HG02798 (cell line): Measurements from ENCODE around the gene VWC2.

Experiments
- ATAC-seq: cut with Tn5 transposase; IDR thresholded peaks from one replicate; pipeline ENCODE4 v1.9.1; 2021; ENCODE audit warnings: mild to moderate bottlenecking; ENCODE audit not compliant: unreplicated experiment, poor library complexity

VWC2 gene

DNA sequence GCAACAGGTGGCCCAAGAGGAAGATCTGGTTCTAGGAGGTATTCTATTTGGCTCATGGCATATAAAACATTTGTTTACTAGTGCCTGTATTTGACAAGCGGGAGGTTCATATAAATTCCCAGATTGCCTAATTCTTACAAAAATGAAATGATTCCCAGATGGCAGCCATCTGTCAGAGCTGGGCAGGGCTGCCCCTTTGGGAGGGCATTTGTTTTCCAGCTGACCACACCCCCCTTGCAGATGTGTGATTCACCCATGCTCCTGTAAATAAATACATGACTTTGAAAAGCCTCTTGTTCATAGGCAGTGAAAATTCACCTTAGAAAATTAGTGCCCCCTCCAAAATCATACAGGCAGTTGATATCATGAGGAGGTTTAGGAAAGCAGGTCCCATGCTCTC, 8.6 kb downstream of the VWC2 start:
- ATAC-seq, result no peak

DNA sequence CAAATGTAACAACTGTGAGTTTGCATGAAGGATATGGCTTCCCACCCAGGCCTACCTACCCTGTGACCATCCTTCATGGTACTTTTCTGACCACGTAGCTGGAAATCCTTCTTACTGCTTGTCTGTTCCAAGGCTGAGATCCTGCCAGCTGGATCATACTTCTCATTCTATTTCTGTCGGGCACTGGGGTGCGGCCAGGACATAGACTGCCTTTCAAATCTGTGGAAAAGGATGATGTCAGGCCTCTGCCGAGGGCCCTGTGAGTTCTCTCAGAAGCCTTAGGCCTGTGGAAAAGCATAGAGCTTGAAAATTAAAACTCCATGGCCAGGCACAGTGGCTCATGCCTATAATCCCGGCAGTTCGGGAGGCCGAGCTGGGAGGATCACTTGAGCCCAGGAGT, 10.0 kb downstream of the VWC2 start:
- no peak for ATAC-seq

DNA sequence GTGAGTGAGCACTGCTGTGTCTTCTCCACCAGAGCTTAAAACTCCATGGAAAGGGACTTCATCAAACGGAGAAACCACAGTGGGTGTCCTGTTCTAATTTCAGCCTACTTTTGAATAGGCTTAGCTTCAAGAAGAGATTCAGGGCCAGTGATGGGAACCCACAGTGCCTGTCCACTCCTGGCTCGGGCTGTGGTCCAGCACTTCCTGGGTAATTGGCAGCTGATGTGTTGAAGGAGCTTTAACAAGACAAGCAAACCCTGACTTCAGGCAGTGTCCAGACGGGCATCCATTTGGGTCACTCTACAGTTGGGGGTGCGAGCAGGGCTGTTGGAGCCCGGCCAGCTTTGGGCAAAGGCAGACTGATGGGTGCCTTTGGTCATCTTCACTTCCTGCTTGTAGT, 14.5 kb downstream of the VWC2 start:
- no peak for ATAC-seq

DNA sequence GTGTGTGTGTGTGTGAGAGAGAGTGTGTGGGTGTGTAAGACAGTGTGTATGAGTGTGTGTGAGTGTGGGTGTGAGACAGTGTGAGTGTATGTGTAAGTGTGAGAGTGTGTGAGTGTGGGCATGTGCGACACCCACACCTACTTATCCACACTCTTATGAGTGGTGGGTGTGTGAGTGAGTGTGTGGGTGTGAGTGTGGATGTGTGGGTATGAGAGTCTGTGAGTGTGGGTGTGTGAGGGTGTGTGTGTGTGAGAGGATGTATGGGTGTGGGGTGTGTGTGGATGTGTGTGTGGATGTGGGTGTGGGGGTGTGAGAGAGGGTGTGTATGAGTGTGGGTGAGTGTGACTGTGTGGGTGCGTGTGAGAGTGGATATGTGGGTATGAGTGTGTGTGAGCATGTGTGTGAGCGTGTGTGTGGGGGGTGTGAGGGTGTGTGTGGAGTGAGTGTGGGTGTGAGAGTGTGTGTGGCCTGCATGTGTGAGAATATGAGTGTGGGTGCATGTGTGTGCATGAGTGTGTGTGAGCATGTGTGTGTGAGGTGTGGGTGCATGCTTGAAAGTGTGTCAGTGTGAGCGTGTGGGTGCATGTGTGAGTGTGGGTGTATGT, 15.1 kb downstream of the VWC2 start:
- no peak for ATAC-seq

DNA sequence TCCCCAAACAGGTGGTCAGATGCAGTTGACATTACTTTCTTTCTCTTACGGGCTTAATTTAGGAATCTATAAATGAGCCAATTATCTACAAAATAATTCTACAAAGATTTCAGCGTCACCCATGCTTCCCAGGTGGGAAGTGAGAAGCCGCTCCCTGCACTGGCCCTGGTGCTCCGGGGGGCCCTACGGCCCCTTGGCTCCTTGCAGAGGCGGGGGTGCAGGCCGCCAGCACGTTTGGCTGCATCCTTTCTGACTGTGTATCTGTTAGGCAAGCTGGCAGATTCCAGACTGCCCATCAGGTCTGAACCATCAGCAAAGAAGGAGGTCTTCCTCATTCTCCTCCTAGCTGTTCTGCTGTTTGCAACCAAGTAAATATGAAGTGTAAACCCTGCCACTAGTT, 16.3 kb downstream of the VWC2 start:
- ATAC-seq, result no peak

DNA sequence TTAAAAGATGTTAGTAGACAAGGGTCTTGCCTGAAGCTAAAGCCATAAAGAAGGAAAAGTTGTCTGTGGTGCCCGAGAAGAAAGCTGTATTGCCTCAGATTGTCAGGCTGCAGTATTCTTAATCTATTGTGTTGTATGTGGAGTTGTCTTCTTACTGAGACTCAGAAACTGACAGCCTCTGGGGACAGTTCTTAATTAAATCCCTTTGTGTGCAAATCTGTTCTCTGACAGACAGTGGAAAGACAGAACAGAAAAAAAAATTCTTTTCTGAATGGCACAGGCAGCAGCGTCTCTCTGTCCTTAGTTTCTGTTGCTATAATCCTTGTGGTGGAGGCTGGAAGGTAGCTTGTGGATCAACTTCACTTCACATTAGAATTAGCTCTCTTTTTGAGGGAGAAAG, 16.8 kb downstream of the VWC2 start:
- ATAC-seq, result no peak

DNA sequence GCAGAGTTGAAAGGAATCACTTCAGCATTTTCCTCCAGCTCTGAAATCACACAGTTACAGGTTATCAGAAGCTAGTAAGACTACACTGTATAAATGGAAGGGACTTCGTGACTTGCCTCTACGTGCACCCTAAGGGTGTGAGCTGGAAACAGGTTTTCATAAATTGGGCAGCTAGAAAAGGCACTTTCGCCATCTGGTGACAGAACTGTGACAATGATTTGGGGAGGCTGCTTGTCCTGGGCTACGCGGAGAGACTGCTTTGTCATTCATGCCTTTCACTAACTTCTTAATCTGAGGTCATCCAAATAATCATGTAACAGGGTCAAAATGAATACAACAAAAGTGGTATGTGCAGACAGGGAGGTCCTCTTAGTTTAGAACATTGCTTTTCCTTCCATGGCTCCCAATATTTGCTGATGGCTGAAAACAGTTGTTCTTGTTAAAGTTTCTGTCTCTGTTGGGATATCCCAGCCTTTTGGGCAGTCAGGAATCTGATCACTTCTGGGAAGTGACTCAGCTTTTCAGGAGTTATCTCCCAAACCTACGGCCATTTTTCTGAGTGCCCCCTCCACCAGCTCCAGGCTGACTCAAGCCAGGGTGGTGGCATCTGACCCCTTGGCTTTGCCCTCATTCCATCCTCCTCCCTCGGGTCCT, 17.8 kb downstream of the VWC2 start:
- ATAC-seq, result peak; percentile 76

DNA sequence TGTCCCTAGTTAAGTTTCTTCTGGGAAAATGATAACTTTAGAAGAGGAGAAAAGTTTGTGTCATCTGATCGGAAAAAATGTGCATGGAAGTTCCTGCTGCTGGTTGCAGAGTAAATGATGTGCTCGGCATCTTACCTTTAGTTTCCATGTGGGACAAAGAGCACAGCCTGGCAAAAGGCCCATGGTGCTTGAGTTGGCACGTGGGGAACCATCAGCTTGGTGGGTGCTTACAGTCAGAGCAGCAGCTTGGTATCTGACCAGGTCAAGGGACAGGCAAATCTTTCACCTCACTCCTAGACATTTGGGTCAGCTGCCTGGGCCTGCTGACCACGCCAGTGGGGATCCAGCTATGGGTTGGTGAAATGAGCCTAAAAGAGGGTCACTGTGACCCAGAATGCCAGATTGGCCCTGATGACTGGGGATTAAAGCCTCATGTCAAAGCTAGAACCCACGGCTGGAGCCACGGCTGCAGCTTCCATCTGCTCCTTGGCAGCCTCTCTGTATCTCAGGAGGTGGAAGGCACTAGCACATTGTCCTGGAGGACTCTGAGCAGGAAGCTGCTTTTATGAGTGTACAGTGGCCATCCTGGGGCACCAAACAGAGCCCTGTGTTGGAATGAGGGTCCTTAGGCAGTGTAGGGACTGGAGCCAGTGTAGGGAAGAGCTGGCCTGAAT, 24.7 kb downstream of the VWC2 start:
- no peak for ATAC-seq

DNA sequence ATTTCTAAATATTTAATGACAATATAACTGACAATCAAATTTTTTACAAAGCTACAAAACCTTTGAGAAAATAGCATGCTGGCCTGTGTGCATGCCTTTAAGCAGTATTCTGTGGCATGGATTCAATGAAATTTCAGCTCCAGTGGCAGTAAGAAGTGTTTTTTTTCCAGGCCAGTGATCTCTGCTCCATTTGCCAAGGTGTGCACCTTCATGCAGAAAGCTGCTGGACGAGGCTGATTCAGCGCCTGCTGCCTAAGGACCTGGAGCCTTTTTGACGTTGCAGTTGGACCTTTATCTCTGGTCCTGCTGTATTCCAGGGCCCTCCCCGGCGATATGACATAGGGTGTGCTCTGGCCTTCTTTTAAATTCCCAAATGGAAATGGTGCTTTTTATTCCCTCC, 26.6 kb downstream of the VWC2 start:
- no peak for ATAC-seq

DNA sequence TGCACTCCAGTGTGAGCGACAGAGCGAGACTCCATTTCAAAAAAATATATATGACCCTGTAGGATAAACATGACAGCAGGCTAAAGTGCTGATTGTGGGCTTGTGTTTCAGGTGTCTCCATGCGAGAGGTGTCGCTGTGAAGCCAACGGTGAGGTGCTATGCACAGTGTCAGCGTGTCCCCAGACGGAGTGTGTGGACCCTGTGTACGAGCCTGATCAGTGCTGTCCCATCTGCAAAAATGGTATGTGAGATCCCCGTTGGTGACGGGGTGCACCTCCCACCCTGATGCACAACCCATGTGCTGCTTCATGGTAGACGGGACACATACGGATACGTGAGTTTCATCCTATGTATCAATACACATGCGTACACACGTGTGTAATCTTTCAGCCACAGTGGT, 29.2 kb downstream of the VWC2 start:
- no peak for ATAC-seq

DNA sequence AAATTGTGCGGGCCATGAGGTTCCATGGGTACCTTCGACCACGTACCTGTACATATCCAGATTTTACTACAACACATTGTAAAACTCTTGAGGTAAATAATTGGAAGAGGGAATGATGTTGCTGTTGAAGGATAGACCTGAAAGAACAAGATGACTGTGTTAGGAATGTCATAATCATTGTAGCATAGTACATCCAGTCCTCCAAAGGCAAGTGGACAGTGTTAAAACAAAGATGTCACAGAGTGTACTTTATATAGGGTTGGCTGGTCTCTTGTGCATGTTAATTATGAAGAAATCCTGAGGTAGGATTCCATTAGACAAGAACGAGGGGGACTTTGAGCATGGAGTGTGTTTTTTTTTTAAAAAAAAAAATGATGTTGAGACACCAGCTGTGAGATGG, 30.4 kb downstream of the VWC2 start:
- ATAC-seq, result no peak

DNA sequence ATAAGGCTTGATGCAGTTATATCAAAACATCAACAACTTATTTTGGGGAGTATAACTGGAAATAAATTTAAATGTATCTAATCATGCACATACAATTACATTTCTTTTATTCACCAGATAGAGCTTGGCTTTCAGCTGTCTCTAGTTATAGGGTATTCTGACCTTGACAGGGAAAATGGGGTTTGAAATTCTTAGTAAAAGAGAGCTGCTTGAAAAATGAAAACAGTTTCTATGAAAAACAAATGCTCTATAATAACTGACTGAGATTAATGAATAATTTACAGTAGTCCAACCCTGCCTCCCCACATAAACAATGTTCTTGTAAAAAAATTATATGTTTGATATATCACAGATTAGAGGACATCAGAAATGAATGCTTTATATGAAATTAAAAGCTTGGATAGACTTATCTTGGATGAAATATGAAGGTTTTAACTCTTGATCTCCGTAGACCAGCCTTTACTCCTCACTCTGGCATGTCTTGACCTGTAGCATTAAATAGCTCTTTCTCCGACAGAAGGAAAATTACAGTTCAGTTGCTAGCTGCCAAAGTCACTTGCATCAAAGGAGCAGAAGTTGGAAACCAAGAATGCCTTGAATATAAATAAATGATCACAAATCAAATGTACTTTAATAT, 32.1 kb downstream of the VWC2 start:
- no peak for ATAC-seq

DNA sequence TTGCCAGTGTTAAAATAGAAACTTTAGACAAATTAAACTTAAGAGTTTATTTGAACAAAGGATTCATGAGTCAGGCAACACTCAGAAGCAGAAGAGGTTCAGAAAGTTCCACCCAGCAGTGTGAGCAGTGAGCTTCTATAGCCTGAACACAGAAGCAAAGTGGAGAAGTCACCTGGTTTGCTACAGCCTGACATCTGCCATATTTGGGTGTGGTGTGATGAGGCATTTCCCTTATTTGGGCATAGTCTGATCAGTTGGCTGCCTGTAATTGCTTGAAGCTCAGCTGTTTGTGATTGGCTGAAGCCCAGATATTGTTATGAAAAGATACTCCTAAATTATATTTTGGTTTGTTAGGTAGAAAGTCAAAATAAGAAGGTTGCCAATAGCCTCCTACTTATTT, 39.1 kb downstream of the VWC2 start:
- ATAC-seq, result no peak

DNA sequence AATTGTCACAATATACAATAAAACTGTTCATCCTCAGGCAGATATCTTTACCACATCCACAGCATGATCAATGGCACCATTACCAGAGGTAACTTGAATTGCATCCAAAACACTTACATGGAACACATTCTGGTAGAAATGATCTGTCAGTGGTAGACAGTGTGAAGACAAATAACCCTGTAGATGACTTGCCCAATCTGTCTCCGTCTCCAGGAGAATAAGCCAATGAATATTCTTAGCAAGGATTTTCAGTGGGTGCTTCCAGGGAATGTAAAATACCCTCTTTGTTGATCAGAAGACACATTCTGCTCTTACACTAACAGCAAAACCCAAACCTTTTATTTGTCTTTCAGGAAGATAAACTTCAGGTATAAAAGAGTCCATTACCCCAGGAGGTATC, 43.8 kb downstream of the VWC2 start:
- no peak for ATAC-seq

DNA sequence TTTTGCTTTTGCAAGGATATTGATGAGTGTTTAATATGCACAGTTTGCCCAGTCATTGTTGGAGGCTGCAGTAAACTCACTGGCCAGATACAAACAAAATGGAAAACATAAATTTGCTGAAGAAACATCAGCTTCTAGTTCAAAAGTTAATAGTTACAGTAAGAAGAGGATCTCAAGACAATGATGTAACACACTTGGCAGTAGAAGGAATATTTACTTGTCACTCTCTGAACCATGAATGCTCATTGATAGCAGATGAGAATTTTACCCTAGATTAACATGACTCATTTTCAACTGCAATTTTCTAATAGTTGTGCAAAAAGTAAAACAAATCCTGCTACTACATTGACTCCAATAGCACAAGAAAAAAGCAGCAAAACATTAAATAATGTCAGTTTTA, 47.7 kb downstream of the VWC2 start:
- ATAC-seq, result no peak

DNA sequence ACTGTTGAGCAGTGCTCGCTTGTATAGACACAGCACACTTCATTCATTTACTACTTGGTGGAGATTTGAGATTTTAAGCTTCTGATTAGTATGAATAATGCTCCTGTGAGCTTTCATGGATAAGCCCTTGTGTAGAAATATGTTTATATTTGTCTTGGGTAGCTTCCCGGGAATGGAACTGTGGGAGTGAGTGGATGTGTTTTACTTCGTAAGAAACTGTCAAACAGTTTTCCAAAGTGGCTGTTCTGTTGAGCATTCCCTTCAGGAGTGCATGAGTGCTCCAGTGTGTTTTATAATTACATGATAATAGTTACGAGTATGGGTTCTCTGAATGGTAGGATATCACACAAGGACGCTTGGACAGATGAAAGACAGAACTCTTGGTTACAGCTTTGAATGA, 49.4 kb downstream of the VWC2 start:
- ATAC-seq, result no peak

DNA sequence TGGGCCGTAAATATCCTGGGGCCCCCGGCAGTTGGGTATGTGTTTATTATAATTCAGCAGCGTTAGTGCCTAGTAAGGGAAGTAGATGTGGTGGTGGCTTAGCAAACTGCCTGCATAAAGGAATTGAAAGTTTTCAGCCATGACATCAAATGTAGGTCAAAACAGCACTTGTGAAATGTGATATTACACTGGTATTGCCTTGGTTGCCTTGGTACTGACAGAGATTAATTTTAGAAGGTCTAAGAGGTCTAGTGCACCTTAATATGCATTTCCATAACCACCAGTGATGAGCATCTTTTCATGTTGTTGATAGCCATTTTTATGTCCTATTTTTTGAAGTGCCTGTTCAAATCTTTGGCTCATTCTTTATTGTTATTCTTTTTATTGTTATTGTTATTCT, 50.1 kb downstream of the VWC2 start:
- no peak for ATAC-seq

DNA sequence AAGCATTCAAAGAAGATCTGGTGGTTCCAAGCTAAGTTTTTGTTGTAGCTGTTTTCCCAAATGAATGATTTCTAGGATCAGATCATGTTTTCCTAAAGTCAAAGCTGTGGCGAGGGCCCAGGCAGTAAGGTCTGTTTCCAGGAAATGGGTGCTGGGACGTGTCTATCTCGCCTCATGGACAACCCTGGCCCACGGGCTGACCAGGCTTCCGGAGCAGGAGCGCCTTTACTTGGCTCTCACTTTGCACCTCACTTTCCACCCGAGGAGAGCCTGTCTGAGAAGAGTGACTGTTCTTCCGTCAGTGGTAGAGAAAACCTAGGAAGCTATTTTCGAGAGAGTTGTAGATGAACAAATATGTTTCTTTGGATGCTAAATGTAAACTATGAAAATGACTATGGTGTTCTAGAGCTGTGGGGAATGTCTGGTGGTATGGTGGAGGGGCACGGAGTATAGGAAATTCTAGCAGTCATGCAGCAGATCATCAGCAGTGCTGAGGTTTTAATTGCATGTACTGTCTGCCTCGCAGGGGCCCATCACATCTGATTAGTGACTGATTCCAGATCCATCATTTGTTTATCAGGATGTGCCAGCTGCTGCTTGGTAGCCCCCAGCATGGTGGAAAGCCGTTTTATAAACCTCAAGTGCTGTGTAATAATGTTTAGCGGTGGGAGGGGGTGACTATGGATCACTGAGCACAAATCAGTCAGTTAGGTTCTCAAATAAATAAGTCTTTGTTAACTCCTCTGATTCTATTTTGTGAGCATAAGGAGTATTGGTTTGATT, 66.6 kb downstream of the VWC2 start:
- no peak for ATAC-seq

DNA sequence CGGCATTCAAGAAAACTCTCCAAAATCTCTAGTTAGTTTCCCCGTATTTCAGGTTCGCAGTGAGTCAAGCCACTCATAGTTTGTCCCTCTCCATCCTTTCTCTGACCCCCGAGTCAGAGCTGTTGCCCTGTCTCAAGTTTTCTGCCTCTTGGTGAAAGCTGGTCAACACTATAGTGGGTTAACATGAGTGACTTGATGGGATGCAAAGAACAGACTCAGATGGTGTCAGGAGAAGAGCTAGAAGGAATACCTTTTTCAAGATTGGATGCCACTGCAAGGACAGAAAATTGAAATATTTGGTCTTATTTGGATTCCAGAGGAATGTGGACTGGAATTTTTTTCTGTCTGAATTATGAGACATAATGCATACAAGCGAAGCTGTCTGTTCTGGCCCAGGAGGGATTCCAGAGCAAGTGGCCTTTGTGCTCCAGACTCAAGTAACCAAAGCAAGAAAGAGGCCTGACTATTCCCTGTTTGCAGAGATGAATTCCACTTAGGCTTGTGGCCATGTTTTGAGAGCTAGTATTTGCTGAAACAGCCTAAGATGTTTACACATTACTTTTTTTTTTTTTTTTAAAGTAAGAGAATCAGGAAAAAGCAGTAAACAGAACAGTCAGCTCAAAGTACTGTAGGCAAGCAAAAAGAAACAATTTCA, 67.4 kb downstream of the VWC2 start:
- ATAC-seq, result no peak

DNA sequence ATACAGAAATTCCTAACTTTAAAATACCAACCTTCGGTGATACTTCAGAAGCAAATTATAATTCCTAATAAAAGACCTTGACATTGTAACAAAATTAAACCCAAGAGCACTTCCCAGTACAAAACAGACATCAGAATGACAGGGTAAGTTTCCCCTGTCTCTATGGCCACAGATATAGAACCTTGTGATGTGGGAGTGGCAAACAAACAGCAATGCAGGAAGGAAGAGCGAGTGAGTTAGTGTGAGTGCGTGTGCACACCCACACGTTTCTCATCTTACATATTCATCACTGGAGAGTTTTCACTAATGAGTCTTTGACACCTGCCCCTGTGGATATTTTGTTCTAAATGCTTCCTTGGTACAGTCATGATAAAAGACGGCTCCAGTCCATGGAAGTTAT, 72.2 kb downstream of the VWC2 start:
- ATAC-seq, result no peak
